A549 (cell line): ENCODE results near the gene ZNF385A.

Experiments
- CTCF ChIP-seq: fragments of >200 bp; sonication (Bioruptor Twin); formaldehyde crosslinking; IDR thresholded peaks from 3 replicates; pipeline ENCODE4 v1.5.1; 2016
- MAX ChIP-seq: IDR thresholded peaks from 2 replicates; pipeline ENCODE4 v1.6.1; 2012
- SREBF2 ChIP-seq: fragments of 450-650 bp; IDR thresholded peaks from 2 replicates; pipeline ENCODE4 v1.6.1; 2014; ENCODE audit warnings: mild to moderate bottlenecking, moderate library complexity

DNA sequence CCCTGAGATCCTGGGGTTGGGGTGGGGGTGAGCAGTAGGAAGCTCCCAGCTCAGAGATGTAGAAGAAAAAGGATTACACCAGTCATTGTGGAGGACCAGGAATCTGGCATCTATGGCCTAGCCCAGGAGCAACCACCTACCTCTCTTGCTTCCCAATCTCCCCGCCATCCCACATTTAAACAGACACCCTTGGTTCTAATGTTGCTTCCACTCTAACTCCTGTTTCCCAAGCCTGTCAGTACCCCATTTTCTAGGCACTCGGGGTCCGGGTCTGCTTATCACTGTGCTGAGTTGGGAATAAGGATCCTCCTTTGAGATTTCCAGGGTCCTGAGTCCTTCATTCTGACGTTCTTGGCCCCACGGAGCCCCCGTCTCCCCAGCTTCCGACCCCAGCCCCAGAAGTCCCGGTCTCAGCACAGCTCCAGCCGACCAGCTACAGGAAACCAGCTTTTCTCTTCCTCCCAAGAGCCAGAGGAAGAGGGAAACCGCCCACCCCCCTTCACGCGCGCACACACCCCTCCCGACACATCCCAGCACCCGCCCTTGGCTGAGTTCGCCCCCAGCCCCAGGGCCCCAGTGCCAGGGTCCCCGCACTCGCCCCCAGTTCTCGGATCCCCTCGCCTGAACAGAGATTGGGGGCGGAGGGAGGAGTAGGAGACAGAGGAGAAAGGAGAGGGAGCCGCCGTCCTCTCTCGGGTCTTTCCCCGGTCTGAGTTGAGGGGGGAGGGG lies 33.3 kb upstream of the ZNF385A start:
- TF ChIP-seq CTCF (no peak), SREBF2 (no peak), MAX (no peak)
